Stimulated activated CD8-positive, alpha-beta memory T cell treated with anti-CD3 and anti-CD28 coated beads, Interleukin-7, amount 100 ng/mL, for 1 hour (primary cell): ENCODE measurements around the gene SGO2.
"Not testable (repeated sequence)": the region's sequence is repeated elsewhere in the genome, so short reads cannot be mapped to it uniquely, and the experiment has no call there.

ENCODE experiments used
- DNase-seq, 2 donors: peaks; one replicate each; pipeline ENCODE4 v3.0.0-alpha.2; 2020; ENCODE audit warnings: low read depth in 2 of 2

The SGO2 gene

DNA sequence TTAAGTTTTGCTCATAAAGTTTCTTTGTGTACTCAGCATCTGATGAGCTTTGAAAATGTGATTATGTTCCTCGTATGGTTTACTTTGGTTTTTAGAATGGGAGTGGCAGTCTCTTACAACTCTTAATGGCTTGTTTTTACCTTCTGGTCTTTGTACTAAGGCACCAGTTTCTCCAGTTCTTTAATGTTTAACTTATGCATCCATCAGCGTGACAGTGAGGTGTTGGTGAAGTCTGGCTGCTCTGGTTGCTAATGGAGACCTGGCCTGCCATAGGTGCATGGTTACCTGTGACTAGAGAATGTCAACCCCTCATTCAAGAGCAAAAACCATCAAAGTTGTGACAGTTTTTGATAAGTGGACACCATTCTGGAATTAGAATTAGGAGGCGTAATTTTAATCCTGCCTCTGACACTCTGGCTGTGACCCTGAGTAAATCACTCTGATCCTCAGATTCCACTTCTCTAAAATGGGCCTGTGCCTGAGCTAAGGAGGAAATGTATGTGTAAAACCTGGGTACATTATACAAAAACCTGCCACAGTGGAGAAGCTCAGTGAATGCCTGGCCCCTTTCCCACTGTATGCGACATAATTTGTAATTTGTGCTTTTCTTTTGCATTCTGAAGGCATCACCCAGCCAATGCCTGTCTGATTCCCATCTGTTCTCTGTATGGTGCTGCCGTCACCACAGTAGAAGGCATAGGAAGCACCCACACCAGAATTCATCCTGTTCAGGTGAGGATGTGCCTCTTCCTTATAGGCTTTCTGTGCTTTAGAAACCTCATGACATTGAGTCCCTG is 71.0 kb downstream of the SGO2 start:
- no peak for DNase-seq

- DNase-seq, result no peak
These were observed 73.2 kb downstream of the SGO2 start for GRCh38 chr2:200599206-200599605.

GRCh38 chr2:200600549-200601225 is 74.7 kb downstream of the SGO2 start:
- DNase-seq, result no peak

- DNase-seq, result no peak
These were observed 76.6 kb downstream of the SGO2 start for GRCh38 chr2:200602584-200602983.

DNA sequence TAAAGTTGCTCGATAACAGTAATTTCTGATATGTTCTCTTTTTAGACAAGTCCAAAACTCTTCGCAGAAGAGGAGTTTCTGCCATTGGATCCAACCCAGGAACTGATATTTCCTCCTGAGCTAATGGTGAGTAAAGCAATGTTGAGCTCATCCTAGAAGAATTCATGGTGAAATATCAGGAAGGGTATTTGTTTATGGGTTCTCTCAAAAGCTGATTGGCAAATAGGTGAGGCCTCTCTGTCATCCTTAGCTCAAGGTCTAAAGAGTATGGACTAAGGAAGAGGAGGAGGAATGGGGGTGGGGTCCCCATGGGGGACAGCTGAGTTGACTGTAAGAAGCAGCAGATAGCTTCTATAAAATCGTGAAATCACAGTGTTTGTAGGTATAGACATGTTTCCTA is 78.0 kb downstream of the SGO2 start:
- no peak for DNase-seq

- no peak for DNase-seq
These were observed 78.7 kb downstream of the SGO2 start for GRCh38 chr2:200604571-200605255.

DNA sequence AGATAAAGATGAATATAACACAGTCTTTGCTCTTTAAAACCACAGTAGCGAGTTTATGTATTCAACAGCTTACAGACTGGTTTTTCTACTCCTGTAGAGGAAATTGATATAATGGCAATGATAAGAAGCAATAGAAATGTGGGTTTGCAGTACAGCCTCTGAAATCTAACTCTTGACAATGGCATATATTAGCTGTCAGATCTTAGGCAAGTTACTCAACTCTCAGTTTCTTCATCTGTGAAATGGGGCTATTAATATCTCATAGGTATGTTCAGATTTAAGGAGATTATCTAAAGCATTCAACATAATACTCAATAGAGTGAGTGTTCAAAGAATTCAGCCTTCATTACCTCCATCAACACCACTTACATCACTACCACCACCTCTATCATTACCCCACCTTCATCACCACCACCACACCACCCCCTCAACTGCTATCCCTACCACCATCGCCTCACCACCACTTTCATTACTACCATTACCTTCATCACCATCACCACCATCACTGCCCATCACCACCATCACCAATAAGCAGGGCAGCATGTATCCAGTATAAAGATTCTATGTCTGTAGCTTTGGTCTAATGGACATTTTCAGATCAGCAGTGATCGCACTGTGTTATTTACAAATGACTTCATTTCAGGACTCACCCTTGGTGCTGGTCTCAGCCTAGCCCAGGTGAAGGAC is 82.5 kb downstream of the SGO2 start:
- DNase-seq, result no peak

GRCh38 chr2:200609028-200609614 is 83.1 kb downstream of the SGO2 start:
- no peak for DNase-seq

DNA sequence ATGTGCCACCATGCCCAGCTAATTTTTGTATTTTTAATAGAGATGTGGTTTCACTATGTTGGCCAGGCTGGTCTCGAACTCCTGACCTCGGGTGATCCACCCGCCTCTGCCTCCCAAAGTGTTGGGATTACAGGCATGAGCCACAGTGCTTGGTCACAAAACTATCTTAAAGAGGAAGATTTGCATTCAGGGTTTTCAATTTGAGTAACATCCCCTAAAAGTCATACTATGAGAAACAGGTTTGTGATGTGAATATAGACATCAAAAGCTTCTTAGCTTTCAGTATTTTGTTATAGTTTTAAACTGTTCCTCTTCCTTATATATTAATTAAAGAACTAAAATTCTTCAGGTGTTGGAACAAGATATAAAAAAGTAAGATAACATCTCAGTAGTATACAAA is 84.2 kb downstream of the SGO2 start:
- DNase-seq, result not testable (repeated sequence)

- DNase-seq, result no peak
These were observed 87.7 kb downstream of the SGO2 start for GRCh38 chr2:200613692-200614091.

DNA sequence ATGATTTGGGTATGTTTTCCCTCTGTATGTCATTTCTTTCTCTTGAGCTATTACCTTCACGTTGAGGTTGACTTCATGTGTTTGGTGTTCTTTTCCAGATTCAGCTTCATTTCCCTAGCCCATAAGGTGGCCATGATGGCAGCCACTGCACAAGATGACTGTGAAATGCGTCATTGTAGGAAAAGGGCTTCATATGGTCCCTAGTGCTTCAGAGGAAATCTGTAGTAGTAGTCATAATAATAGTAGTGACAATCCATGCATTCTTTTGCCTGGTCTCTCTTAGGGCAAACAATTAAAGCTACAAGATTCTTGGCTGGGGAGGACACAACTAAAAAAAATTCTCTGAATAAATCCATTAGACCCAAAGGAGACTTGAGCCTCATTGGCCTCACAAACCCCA is 88.2 kb downstream of the SGO2 start:
- DNase-seq, result no peak

DNA sequence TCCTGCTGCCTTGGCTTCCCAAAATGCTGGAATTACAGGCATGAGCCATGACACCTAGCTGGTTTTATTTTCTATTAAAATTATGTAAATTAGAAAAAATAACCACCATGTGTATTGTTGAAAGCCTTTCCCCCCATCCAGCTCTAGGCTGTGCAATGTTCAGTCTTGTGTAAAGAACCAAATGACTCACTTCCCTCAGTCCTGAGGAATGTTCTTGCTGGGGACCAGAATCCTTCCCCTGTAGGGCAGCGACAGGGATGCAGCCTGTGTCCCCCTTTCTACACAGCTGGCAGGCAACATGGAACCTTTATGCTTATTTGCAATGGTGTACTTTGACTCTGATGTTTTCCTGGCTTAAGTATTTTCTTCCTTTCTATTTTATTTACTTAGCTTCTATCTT is 89.2 kb downstream of the SGO2 start:
- DNase-seq, result no peak

- DNase-seq, result no peak
These were observed 90.2 kb downstream of the SGO2 start for GRCh38 chr2:200616193-200616592.

DNA sequence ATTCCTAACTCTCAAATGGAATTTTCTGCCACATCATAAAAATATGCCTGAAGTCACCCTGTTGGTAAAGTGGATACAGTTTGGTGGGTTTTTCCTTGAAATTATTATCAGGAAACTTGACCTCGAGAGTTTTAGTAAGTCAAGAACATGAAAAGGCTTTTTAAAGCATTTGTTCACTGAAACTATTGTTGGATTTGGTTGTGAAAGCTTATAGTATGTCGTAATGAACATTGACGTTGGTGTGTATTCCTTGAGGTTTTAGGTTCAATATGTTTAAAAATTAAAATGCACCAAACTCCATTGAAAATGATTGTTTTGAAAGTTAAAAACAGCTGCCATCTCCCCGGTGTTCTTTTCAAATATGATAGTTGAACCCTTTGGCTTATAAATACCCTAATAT is 90.6 kb downstream of the SGO2 start:
- DNase-seq, result no peak

- no peak for DNase-seq
These were observed 91.4 kb downstream of the SGO2 start for GRCh38 chr2:200617156-200618053.

DNA sequence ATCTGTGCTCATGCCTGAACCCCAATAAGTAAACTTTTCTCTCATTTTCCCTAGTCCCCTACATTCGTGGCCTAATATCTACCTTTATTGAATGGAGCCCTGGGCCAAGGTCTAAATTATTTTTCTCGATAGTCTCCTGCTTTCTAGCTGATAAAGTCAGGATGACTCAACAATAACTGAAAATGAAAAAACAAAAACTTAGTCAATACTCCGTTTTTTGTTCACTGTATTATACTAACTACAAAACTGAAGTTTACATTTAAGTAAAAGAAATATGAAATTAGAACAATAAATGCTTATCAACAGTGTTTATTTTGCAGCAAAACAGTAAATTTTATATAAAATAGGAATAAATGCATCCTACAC is 92.0 kb downstream of the SGO2 start:
- no peak for DNase-seq

DNA sequence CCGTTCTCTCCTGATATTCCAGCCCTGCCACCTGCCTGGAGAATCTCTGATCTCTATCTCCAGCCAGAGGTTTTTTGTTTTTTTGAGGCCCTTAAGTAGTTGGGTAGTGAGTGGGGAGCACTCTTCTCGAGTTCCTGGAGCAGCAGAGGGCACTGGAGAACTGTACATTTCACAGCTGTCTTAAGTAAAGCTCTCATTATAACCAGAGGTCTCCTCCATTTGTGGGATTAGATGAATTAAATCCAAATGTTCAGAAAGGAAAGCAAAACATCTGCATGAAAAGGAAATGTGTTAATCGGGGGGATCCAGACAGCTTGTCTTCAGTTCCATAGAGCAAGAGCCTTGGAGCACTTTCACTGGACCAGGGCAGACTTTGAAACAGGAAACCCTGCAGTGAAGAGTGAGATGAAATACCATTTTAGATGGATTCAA is 92.6 kb downstream of the SGO2 start:
- DNase-seq, result no peak

- DNase-seq, result no peak
These were observed 93.3 kb downstream of the SGO2 start for GRCh38 chr2:200619279-200619678.

DNA sequence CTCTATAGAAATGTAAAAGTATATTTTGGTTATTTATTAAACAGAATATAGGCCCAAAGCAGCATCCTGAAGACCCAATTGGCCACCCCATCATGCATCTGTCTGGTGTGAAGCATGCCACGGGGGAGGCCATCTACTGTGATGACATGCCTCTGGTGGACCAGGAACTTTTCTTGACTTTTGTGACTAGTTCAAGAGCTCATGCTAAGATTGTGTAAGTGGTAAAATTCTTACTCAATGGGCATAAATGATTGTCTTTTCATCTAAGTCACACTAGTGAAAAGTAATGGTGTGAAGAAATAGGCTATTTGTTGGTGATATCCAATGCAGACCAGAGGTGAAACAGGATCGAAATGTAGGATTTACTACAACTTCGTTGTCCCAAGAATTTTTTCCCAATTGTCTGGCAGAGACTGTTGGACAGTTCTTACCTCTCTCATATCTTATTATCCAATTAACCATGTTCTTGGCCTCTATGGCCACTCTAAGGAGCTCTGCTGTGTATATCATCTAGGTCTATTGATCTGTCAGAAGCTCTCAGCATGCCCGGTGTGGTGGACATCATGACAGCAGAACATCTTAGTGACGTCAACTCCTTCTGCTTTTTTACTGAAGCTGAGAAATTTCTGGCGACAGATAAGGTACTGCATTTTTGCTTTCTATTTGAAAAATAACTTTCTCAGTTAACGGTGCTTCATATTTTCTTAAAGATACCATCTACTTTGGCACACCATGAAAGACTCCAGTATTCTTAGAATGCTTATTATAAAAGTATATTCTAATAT is 94.8 kb downstream of the SGO2 start:
- no peak for DNase-seq

- DNase-seq, result no peak
These were observed 96.1 kb downstream of the SGO2 start for GRCh38 chr2:200622106-200622505.
